HCEC 1CT (cell line): Measurements from ENCODE around the gene RNF113A.
"Not testable (repeated sequence)": the region's sequence is repeated elsewhere in the genome, so short reads cannot be mapped to it uniquely, and the experiment has no call there.

ENCODE experiments used
- DNase-seq: peaks from one replicate; pipeline ENCODE4 v3.0.0-alpha.2; 2017

RNF113A gene

GRCh38 chrX:119828446-119828845 lies 43.1 kb downstream of the RNF113A start:
- DNase-seq: no peak

- DNase-seq: peak; percentile 11
Observed at GRCh38 chrX:119826399-119826959, 45.1 kb downstream of the RNF113A start.

- not testable (repeated sequence) for DNase-seq
Observed at GRCh38 chrX:119824221-119824620, 47.3 kb downstream of the RNF113A start.

- not testable (repeated sequence) for DNase-seq
Observed at GRCh38 chrX:119821703-119822102, 49.8 kb downstream of the RNF113A start.
